GM12892 (cell line): ENCODE results near the gene ANKRD45.

ENCODE experiments used
- POLR2A ChIP-seq: IDR thresholded peaks from 2 replicates; pipeline ENCODE4 v1.6.1; 2011; ENCODE audit warnings: low read depth, low read length, control low read depth
- POLR2AphosphoS5 ChIP-seq: IDR thresholded peaks from 2 replicates; pipeline ENCODE4 v1.6.1; 2011; ENCODE audit warnings: low read depth, low read length, control low read depth

GRCh38 chr1:173596097-173596825 lies 73.4 kb downstream of the ANKRD45 start:
- TF ChIP-seq POLR2A = no peak
- no peak for TF ChIP-seq POLR2AphosphoS5
